GM19324 (cell line): ENCODE data around the gene MYO1F.
"Not testable (repeated sequence)": the region's sequence is repeated elsewhere in the genome, so short reads cannot be mapped to it uniquely, and the experiment has no call there.

Experiments
- ATAC-seq: cut with Tn5 transposase; IDR thresholded peaks from one replicate; pipeline ENCODE4 v1.9.1; 2021; ENCODE audit warnings: mild to moderate bottlenecking, moderate library complexity; ENCODE audit not compliant: unreplicated experiment, low FRiP score

MYO1F gene

GRCh38 chr19:8525401-8525684, 51.9 kb downstream of the MYO1F start:
- ATAC-seq: no peak

GRCh38 chr19:8519388-8519787, 57.9 kb downstream of the MYO1F start:
- ATAC-seq: no peak

GRCh38 chr19:8518536-8518935, 58.7 kb downstream of the MYO1F start:
- no peak for ATAC-seq

GRCh38 chr19:8517551-8518442, 59.4 kb downstream of the MYO1F start:
- ATAC-seq: no peak

- no peak for ATAC-seq
Observed at GRCh38 chr19:8515317-8515716, 61.9 kb downstream of the MYO1F start.

GRCh38 chr19:8514505-8515009, 62.7 kb downstream of the MYO1F start:
- ATAC-seq: not testable (repeated sequence)

GRCh38 chr19:8513687-8514504, 63.3 kb downstream of the MYO1F start, which contains the start of gene ZNF414:
TSS of gene ZNF414 (minus strand) at chr19:8514167. CDS start at chr19:8514046, 121 bp downstream.
- peak; percentile 94 for ATAC-seq

- ATAC-seq: no peak
Observed at GRCh38 chr19:8513036-8513686, 64.1 kb downstream of the MYO1F start.

- no peak for ATAC-seq
Observed at GRCh38 chr19:8512115-8512967, 64.9 kb downstream of the MYO1F start.

- ATAC-seq: no peak
Observed at GRCh38 chr19:8511573-8512101, 65.6 kb downstream of the MYO1F start.

GRCh38 chr19:8510589-8511115, 66.6 kb downstream of the MYO1F start:
- ATAC-seq: no peak

GRCh38 chr19:8506402-8506957, 70.8 kb downstream of the MYO1F start:
- no peak for ATAC-seq

- ATAC-seq: peak; percentile 53
Observed at GRCh38 chr19:8505680-8506401, 71.4 kb downstream of the MYO1F start.

GRCh38 chr19:8504919-8505318, 72.3 kb downstream of the MYO1F start:
- no peak for ATAC-seq

- no peak for ATAC-seq
Observed at GRCh38 chr19:8504171-8504570, 73.1 kb downstream of the MYO1F start.

- no peak for ATAC-seq
Observed at GRCh38 chr19:8503510-8503909, 73.7 kb downstream of the MYO1F start.

- no peak for ATAC-seq
Observed at GRCh38 chr19:8501981-8502380, 75.3 kb downstream of the MYO1F start.

- no peak for ATAC-seq
Observed at GRCh38 chr19:8501516-8501915, 75.7 kb downstream of the MYO1F start.

- no peak for ATAC-seq
Observed at GRCh38 chr19:8500158-8500557, 77.1 kb downstream of the MYO1F start.
